Non-pigmented ciliary epithelial cell (primary cell): ENCODE measurements around the gene KIF13A.
"Not testable (repeated sequence)": the region's sequence is repeated elsewhere in the genome, so short reads cannot be mapped to it uniquely, and the experiment has no call there.

ENCODE experiments used
- DNase-seq: peaks from one replicate; pipeline ENCODE4 v3.0.0-alpha.2; 2010; ENCODE audit warnings: low read depth

KIF13A gene

DNA sequence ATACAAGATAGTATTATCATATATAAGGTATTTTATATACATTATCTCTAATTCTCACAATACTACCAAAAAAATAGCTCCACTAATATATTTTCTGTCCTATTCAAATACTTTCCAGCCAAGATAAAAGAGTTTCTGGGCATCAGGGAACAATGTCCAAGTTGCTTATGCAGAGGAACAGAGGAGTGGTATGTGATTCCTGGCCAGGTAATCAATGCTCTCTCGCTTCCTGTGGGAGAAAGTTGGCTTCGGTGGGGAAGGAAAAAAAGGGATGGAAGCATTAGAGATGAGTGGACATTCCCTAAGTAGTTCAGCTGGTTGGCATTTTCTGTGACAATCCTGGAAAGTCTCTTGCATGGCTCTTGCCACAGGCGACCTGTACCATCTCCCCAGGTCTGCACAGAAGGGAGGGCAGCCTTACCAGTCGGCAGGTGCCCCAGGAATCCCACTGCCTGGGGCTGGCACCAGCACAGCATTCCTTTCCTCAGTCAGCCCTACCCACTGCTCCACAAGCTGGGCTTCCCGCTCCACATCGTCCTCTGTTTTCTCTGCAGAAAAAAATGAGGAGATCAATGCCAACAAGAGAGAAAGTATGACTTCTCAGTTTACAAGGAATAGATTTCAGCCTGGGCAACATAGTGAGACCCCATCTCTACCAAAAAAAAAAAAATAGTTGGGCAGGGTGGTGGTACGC, 202.2 kb downstream of the KIF13A start:
- no peak for DNase-seq

DNA sequence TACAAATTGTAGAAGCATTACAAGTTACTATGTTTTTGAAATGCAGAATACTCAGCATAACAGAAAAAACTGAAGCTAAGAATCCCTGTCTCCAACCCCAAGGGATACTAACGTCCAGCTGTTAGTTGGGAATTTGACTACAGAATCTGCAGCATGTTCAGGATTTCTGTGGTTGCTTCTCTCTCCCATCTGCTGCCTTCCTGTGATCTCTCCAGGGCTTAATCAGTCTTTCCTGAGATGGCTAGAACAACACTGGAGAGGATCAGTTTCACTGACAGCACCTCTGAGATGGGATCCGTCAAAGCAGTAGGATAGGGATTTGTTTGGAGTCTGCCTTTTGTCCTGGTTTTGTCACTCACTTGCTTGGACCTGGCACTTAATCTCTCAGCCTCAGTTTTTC, 207.4 kb downstream of the KIF13A start:
- no peak for DNase-seq

DNA sequence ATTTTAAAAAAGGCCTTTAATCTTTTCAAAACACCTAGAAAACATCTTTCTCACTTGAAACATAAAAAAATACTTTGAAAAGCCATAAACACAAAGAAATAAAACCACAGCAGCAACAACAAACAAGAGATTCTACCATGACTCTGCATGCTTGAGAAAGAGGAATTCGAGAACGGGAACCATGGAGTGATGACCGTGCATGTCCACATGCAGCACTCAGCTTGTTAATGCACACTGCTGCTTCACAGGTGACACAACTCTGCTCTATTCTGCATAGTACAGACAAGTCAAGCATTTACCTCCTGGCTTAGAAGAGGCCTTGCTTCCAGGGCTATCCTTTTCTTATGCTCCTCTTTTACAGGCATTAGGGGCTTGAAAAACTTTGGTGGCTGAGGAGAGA, 215.8 kb downstream of the KIF13A start:
- no peak for DNase-seq

DNA sequence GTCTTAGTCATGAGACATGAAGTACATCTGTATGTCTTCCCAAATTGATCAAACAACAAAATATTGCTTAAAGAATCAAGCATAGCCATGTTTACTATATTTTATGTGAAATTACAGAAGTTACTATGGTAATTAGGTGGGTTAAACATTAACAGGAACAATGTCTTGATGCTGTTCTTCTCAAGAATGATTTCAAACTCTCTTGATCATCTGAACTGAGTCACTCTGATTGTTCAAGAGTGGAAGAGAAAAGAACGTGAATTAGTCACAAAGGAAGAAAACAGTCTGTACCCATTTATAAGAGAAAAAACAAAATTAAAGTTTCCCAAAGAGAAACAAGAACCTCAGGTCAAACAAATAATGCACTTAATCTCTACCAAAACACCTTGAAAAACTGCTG, 218.6 kb downstream of the KIF13A start:
- DNase-seq: no peak

DNA sequence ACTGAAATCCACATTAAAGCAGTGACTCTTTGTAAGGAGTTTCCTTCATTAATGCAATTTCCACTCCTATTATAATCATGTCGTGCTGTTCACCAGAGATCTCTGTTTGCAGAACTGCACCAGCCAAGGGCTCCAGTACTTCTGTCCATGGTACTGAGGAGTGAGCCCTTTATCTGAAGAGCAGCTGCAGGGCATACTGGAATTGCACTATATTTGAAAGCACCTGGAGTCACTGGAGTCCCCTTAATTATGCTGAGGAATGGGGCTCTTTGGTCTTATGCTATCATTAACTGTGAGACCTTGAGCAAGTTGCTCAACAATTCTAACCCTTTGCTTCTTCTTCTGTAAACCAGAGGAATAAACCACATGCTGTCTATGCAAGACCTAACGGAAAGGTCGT, 219.0 kb downstream of the KIF13A start:
- DNase-seq: no peak

DNA sequence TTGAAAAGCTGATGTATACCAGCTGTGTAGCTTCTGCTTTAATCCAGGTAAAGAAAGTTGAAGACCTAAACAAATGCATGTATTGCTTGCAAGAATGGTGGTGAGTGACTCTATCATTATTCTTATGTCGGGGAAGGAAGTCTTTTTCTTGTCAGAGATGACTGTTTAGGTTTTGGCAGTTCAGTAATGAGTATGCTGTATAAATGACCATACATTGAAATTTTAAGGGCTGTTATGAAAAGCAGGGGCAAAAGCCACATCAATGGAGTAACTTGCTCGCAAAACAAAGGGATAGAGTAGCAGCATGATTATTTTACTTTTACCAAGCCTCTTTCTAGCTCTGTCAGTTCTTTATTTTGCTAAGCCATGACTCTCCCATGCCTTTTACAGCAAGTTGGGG, 224.8 kb downstream of the KIF13A start:
- DNase-seq: no peak

DNA sequence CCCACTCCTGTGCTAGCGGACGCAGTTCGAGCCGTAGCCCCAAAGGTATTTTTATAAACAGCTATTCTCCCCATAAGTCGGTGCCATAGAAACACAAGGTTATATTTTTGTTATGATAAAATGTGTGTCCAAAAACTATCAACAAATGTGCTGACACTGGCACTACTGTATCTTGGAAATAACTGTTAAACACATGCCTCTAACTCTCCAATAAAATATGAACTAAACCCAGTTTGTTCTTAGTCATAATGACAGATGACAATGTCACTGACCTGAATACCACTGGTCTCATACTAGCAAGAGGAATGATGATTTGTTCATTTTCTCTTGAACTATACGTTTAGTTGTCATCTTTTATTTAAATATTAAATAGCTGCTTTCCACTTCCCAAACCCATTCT, 229.3 kb downstream of the KIF13A start:
- DNase-seq: no peak

DNA sequence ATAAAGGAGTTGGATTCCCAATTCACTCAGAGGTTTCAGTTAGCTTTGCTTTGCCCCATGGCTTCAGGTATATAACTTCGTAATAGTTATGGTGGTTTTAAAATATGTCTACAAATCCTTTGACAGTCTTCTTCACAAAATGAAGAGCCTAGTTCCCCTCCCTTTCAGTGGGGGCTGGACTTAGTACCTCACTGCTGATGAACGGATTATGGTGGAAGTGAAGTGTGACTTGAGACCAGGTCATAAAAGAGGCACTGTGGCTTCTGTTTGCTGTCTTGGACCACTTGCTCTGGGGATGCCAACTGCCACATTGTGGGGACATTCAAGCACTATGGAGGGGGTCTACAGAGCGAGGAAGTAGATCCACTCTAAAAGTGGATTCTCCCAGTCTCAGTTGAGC, 233.2 kb downstream of the KIF13A start:
- DNase-seq: no peak

DNA sequence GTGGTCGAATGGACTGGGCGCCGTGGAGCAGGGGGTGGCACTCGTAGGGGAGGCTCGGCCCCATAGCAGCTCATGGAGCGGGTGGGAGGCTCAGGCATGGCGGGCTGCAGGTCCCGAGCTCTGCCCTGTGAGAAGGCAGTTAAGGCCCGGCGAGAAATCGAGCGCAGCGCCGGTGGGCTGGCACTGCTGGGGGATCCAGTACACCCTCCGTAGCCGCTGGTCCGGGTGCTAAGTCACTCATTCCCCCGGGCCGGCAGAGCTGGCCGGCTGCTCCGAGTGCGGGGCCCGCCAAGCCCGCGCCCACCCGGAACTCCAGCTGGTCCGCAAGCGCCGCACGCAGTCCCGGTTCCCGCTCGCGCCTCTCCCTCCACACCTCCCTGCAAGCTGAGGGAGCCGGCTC, 242.1 kb downstream of the KIF13A start:
- not testable (repeated sequence) for DNase-seq

DNA sequence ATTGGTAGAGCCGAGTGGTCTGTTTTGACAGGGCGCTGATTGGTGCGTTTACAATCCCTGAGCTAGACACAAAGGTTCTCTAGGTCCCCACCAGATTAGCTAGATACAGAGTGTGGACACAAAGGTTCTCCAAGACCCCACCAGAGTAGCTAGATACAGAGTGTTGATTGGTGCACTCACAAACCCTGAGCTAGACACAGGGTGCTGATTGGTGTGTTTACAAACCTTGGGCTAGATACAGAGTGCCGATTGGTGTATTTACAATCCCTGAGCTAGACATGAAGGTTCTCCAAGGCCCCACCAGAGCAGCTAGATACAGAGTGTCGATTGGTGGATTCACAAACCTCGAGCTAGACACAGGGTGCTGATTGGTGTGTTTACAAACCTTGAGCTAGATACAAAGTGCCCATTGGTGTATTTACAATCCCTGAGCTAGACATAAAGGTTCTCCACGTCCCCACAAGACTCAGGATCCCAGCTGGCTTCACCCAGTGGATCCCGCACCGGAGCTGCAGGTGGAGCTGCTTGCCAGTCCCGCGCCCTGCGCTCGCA, 242.6 kb downstream of the KIF13A start:
- DNase-seq: not testable (repeated sequence)

DNA sequence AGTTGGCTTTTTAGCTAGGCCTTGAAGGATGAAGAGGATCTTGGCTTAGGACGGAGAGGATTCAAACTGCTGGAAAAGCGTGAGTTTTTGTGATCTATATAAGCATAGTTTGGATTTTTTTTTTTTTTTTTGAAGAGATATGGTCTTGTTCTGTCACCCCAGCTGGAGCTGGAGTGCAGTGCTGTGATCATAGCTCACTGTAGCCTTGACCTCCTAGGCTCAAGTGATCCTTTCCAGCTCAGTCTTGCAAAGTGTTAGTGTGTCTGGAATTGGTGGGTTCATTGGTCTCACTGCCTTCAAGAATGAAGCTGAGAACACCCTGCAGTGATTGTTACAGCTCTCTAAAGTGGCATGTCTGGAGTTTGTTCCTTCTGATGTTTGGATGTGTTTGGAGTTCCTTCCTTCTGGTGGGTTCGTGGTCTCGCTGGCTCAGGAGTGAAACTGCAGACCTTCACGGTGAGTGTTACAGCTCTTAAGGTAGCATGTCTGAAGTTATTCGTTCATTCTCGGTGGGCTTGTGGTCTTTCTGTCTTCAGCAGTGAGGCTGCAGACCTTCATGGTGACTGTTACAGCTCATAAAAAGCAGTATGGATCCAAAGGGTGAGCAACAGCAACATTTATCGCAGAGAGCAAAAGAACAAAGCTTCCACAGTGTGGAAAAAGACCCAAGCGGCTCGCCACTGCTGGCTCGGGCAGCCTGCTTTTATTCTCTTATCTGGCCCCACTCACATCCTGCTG, 243.2 kb downstream of the KIF13A start:
- DNase-seq: no peak

DNA sequence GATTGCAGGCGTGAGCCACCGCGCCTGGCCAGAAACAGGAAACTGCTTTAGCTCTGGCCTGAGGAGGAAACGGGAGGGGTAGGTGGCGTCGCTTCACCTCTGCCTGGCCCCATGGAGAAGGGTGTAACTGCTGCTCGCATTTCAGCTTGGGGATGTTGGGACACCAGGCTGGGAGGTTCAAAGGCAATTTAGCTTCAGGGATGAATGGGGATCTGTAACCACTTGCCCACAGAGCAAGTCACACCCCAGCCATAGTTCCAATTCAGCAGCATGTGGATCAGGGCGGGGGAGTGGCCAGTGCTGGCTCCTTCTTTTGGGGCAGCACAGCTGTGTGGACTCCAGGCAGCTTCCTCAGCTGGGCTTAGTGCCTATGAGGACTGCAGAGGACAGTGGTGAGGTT, 245.9 kb downstream of the KIF13A start:
- no peak for DNase-seq

DNA sequence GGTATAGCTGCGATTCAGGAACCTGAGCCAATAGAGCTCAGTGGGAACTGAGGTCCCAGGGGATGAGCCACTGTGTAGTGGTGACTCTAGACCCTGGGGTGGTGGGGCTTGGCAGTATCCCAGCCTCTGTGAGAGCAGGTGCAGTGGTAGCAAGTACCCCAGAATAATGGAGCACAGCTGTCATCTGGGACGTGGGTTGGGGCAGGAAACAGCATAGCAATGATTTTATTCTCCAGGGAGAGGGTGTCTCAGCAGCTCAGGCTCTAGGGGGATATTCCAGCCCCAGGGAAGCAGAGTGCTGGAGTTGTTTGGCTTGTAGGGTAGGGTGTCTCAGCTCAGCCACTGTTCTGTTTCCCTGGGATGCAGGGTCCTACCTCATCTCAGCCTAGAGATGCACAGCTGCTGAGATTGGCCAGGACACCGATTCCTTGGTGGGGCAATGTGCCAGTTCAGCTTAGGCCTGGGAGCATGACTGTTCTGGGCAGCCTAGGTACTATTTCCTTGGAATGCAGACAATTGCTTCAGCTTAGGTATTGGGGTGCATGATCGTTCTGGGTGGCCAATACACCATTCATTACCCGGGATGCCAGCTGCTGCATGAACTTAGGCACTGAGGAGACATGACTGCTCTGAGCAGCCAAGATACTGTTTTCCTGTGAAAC, 246.7 kb downstream of the KIF13A start:
- no peak for DNase-seq

DNA sequence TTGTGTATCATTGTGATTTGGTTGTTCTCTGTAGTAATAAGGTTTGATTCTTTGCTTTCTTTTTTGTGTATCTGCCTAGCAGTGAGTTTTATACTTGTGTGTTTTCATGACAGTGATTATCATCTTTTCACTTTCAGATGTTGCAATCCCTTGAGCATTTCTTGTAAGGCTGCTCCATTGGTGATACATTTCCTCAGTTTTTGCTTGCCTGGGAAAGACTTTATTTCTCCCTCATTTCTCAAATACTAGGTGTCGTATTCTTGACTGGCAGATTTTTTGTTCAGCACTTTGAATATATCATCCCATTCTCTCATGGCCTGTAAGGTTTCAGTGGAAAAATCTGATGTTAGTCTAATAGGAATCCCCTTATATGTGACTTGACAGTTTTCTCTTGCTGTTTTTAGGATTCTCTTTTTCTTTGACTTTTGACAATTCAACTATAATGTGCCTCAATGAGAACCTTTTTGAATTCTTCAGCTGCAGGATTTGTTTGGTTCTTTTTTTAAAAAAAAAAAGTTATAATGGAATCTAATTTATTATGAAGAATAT, 249.7 kb downstream of the KIF13A start:
- DNase-seq: no peak

DNA sequence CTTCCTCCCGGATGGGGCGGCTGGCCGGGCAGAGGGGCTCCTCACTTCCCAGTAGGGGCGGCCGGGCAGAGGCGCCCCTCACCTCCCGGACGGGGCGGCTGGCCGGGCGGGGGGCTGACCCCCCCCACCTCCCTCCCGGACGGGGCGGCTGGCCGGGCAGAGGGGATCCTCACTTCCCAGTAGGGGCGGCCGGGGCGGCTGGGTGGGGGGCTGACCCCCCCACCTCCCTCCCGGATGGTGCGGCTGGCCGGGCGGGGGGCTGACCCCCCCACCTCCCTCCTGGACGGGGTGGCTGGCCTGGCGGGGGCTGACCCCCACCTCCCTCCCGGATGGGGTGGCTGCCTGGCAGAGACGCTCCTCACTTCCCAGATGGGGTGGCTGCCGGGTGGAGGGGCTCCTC, 252.1 kb downstream of the KIF13A start:
- not testable (repeated sequence) for DNase-seq

DNA sequence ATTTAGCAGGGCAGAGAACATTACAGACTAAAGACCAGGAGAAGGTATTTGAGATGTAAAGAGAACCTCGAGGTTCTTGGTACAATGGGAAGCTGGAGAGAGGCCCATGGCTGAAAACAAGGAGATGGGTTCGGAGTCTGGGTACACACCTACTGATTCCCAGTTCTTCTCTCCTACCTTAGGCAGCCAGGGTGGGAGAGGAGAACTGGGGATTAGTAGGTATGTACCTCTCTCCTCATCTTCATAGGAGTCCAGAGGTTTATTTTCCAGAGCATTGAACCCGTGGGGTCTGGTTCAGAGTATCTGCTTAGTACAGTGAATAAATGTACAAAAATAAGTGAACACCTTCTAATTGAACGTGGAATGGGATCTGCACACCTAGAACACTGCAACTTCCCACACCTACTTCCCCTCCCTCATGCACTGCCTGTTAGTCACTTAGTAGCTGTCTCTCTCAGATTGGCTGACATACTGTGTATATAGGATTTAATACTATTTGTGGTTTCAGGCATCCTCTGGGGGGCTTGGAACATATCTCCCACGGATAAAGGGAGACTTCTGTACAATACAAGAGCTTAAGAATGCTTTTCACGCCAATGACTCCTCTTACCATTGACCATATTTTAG, 257.2 kb downstream of the KIF13A start:
- DNase-seq: no peak

DNA sequence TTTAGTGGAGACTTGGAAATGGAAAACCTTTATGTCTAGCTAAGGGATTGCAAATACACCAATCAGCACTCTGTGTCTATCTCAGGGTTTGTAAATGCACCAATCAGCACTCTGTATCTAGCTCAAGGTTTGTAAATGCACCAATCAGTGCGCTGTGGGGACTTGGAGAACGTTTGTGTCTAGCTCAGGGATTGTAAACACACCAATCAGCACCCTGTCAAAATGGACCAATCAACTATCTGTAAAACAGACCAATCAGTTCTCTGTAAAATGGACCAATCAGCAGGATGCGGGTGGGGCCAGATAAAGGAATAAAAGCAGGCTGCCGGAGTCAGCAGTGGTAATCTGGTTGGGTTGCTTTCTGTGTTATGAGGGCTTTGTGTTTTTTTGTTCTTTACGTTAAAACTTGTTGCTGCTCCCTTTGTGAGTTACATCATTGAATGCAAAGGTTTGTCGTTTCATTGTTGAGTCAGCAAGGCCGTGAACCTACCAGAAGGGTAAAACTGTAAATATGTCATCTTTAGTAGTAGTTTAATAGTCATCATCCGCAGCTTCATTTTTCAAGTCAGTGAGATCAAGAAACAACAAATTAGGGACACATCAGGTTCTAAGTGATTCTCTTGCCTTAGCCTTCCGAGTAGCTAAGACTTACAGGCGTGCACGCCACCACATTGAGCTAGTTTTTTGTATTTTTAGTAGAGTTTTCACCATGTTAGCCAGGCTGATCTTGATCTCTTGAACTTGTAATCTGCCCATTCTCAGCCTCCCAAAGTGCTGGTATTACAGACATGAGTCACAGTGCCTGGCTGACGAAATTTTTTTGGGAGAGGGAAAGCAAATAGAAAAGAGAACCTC, 258.0 kb downstream of the KIF13A start:
- DNase-seq: no peak

DNA sequence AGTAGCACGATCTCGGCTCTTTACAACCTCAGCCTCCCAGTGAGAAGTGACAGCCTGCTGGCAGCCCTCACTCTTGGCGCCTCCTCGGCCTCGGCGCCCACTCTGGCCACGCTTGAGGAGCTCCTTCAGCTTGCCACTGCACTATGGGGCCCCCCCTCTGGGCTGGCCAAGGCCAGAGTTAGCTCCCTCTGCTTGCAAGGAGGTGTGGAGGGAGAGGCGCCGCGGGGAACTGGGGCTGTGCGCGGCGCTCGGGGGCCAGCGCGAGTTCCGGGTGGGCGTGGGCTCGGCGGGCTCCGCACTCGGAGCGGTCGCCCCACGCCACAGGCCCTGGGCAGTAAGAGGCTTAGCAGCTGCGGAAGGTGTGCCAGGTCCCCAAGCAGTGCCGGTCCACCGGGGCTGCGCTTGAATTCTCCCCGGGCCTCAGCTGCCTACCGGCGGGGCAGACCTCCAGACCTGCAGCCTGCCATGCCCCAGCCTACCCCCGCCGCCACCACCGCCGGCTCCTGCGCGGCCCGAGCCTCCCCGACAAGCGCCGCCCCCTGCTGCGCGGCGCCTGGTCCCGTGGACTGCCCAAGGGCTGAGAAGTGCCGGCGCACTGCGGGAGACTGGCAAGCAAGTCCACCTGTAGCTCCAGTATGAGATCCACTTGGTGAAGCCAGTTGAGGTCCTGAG, 258.7 kb downstream of the KIF13A start:
- DNase-seq: no peak

DNA sequence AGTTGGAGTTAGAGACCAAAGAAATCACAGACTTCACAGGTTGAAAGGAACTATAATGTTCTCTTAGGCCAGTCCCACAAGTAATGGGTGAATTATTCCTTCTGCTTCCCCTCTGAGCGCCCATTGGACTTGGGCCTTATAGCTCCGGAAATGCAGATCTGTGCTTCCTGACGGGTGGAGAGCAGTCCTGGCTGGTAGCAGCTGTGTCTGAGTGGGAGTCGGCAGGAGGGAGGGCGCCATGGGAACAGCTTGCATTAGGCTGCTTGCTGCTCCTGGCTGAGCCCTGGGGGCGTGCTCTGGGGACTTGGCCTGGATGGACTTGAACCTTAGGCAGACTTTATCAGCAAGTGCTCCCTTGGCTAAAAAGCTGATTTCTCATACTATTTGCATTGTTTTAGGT, 262.4 kb downstream of the KIF13A start:
- no peak for DNase-seq

DNA sequence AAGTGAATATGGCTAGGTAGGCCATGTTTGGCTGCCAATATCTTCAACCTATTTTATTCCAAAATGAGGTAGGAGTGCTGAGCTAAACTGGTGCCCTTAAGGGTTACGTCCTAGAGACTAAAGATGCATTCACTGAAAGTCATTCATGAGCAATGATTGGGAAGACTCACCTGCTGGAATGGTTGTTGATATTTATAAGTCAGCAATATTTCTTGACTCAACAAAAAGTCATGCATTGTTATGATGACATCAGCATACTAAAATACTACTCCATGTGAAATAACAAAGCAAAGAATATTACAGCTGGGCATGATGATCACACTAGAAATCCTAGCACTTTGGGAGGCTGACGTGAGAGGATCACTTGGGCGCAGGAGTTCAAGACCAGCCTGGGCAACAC, 263.1 kb downstream of the KIF13A start:
- no peak for DNase-seq

DNA sequence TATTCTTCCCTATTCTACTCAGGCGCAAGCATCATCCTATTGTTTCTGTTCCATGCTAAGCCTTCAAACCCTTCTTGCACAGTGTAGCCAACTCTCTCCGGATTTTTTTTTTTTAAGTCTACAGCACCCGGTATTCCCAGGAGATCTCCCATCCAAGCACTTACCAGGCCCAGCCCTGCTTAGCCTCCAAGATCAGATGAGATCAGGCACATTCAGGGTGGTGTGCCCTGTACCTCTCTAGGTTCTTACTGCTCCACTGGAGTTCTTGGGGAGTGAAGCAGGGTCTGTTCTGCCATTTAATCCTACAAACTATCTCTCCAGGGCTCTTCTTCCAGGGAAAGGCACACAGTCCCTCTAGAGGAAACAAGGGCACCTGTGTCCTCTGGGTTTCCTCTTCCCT, 265.8 kb downstream of the KIF13A start:
- DNase-seq: no peak
